ENCODE data around the gene YBX1.

DNA sequence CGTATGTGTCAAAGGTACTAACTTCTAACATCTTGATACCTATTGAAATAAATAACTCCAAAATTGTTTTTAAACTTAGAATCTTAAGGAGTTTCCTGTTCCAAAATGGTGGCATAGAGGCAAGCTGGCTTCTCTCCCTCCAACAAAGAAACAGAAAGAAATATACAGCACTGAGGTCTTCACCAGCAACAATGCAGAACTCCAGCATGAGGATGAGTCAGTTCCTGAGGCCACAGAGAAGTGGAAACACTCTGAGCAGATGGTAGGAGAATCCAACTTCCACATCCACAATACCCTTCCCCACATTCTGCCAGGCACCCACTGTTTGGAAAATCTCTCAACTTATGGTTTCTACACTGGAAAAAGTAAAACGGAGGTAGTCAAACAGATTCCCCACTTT, 36.2 kb upstream of the YBX1 start:
- TF ChIP-seq, protein P1, sequence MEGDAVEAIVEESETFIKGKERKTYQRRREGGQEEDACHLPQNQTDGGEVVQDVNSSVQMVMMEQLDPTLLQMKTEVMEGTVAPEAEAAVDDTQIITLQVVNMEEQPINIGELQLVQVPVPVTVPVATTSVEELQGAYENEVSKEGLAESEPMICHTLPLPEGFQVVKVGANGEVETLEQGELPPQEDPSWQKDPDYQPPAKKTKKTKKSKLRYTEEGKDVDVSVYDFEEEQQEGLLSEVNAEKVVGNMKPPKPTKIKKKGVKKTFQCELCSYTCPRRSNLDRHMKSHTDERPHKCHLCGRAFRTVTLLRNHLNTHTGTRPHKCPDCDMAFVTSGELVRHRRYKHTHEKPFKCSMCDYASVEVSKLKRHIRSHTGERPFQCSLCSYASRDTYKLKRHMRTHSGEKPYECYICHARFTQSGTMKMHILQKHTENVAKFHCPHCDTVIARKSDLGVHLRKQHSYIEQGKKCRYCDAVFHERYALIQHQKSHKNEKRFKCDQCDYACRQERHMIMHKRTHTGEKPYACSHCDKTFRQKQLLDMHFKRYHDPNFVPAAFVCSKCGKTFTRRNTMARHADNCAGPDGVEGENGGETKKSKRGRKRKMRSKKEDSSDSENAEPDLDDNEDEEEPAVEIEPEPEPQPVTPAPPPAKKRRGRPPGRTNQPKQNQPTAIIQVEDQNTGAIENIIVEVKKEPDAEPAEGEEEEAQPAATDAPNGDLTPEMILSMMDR (conservative IDR thresholded peaks at IDR 0.05; ENCODE audit: low read depth, low read length): no peak
- TF ChIP-seq EZH2 (IDR thresholded peaks at IDR 0.05; ENCODE audit: low read length, unreplicated experiment) (no peak), EZH2phosphoT487 (IDR thresholded peaks at IDR 0.05; ENCODE audit: borderline replicate concordance, low read length) (no peak)
